Dendritic cell treated with granulocyte-macrophage colony-stimulating factor and Interleukin-4, amounts not matched to agents 40 ng/mL and 50 ng/mL, for 4 days (primary cell): ENCODE measurements around the gene ZNF581.

Experiments
- H3K27ac Mint-ChIP-seq: one replicate; pipeline ENCODE4 v1.8.0; 2022; ENCODE audit warnings: mild to moderate bottlenecking, mixed read lengths
- H3K27me3 Mint-ChIP-seq: one replicate; pipeline ENCODE4 v1.8.0; 2022; ENCODE audit warnings: mild to moderate bottlenecking, mixed read lengths
- H3K36me3 Mint-ChIP-seq: one replicate; pipeline ENCODE4 v1.8.0; 2022; ENCODE audit warnings: low read depth, mixed read lengths
- H3K4me1 Mint-ChIP-seq: one replicate; pipeline ENCODE4 v1.8.0; 2022; ENCODE audit warnings: low read depth, mixed read lengths
- H3K4me3 Mint-ChIP-seq: one replicate; pipeline ENCODE4 v1.8.0; 2022; ENCODE audit warnings: mild to moderate bottlenecking, moderate library complexity, mixed read lengths
- H3K9me3 Mint-ChIP-seq: one replicate; pipeline ENCODE4 v1.8.0; 2022; ENCODE audit warnings: mixed read lengths
- intact Hi-C: fragments of 100-400 bp; cut with micrococcal nuclease; formaldehyde crosslinking; loops from one replicate; pipeline ENCODE4 v1.15.0; 2022

The ZNF581 gene

GRCh38 chr19:55653651-55654322 lies 10.3 kb downstream of the ZNF581 start:
- Mint-ChIP-seq H3K36me3 (peaks cover 75% of the 10 kb centered on the region), H3K27ac (peak overlapping the region; percentile 96), H3K4me3 (peak overlapping the region; percentile 90), H3K4me1 (peaks cover 56% of the 10 kb centered on the region), H3K9me3 (no peaks in the 10 kb centered on the region), H3K27me3 (peaks cover 1% of the 10 kb centered on the region)
- intact Hi-C loops, result loop anchor here (2.0 kb wide), 3 partner anchors 13 to 55 kb away; partner anchors contain the start of genes EPN1, FIZ1 and ZNF580

- Mint-ChIP-seq H3K4me3 (peak overlapping the region; percentile 90), H3K36me3 (peaks cover 77% of the 10 kb centered on the region), H3K4me1 (peaks cover 56% of the 10 kb centered on the region), H3K27ac (peak overlapping the region; percentile 96), H3K9me3 (no peaks in the 10 kb centered on the region), H3K27me3 (no peaks in the 10 kb centered on the region)
- intact Hi-C loops, result loop anchor here (2.0 kb wide), 3 partner anchors 14 to 56 kb away; partner anchors contain the start of genes EPN1, FIZ1 and ZNF580
These were observed 10.9 kb downstream of the ZNF581 start for GRCh38 chr19:55654323-55654867.

GRCh38 chr19:55654868-55655647 lies 11.6 kb downstream of the ZNF581 start, which contains the start of gene U2AF2:
U2AF2 (plus strand) TSS chr19:55655035; CDS start chr19:55655105, 70 bp downstream.
- intact Hi-C loops, result loop anchor here (2.0 kb wide), 3 partner anchors 14 to 56 kb away; partner anchors contain the start of genes EPN1, FIZ1 and ZNF580
- H3K27me3 Mint-ChIP-seq, result no peaks in the 10 kb centered on the region
- H3K9me3 Mint-ChIP-seq, result no peaks in the 10 kb centered on the region
- peak within 1 kb of the TSS; percentile 91 for H3K4me3 Mint-ChIP-seq
- peaks cover 78% of the 10 kb centered on the region for H3K36me3 Mint-ChIP-seq
- peaks cover 56% of the 10 kb centered on the region for H3K4me1 Mint-ChIP-seq
- H3K27ac Mint-ChIP-seq, result peak within 1 kb of the TSS; percentile 96

- H3K27me3 Mint-ChIP-seq, result no peaks in the 10 kb centered on the region
- intact Hi-C loops, result loop anchor here (2.0 kb wide), 3 partner anchors 15 to 57 kb away; partner anchors contain the start of genes EPN1, FIZ1 and ZNF580
- peaks cover 55% of the 10 kb centered on the region for H3K4me1 Mint-ChIP-seq
- no peaks in the 10 kb centered on the region for H3K9me3 Mint-ChIP-seq
- H3K27ac Mint-ChIP-seq, result peak overlapping the region; percentile 96
- peak overlapping the region; percentile 91 for H3K4me3 Mint-ChIP-seq
- peaks cover 78% of the 10 kb centered on the region for H3K36me3 Mint-ChIP-seq
These were observed 12.2 kb downstream of the ZNF581 start for GRCh38 chr19:55655648-55656040.

GRCh38 chr19:55656552-55656951 lies 13.1 kb downstream of the ZNF581 start:
- Mint-ChIP-seq H3K27ac (no peak overlapping the region), H3K4me1 (peaks cover 49% of the 10 kb centered on the region), H3K9me3 (no peaks in the 10 kb centered on the region), H3K4me3 (peak overlapping the region; percentile 91), H3K36me3 (peaks cover 78% of the 10 kb centered on the region), H3K27me3 (no peaks in the 10 kb centered on the region)
- intact Hi-C loops, result no loop called here

- Mint-ChIP-seq H3K27me3 (no peaks in the 10 kb centered on the region), H3K4me3 (peak overlapping the region; percentile 47), H3K36me3 (peaks cover 78% of the 10 kb centered on the region), H3K27ac (no peak overlapping the region), H3K4me1 (peaks cover 55% of the 10 kb centered on the region), H3K9me3 (no peaks in the 10 kb centered on the region)
- intact Hi-C loops, result no loop called here
These were observed 13.7 kb downstream of the ZNF581 start for GRCh38 chr19:55656988-55657747.

GRCh38 chr19:55658846-55659459 lies 15.5 kb downstream of the ZNF581 start:
- Mint-ChIP-seq H3K27me3 (no peaks in the 10 kb centered on the region), H3K9me3 (no peaks in the 10 kb centered on the region), H3K36me3 (peaks cover 86% of the 10 kb centered on the region)

GRCh38 chr19:55659822-55660221 lies 16.4 kb downstream of the ZNF581 start:
- intact Hi-C loops, result no loop called here
- Mint-ChIP-seq H3K36me3 (peaks cover 86% of the 10 kb centered on the region), H3K9me3 (no peaks in the 10 kb centered on the region), H3K4me1 (peaks cover 55% of the 10 kb centered on the region), H3K27me3 (no peaks in the 10 kb centered on the region), H3K4me3 (no peak overlapping the region), H3K27ac (peak overlapping the region; percentile 82)

More at GRCh38 chr19:55658846-55659459, 15.5 kb downstream of the ZNF581 start:
- Mint-ChIP-seq H3K4me3 (no peak overlapping the region), H3K4me1 (peaks cover 55% of the 10 kb centered on the region), H3K27ac (peak overlapping the region; percentile 82)
- intact Hi-C loops, result no loop called here

GRCh38 chr19:55660404-55660803 lies 17.0 kb downstream of the ZNF581 start:
- peaks cover 86% of the 10 kb centered on the region for H3K36me3 Mint-ChIP-seq
- H3K27ac Mint-ChIP-seq, result peak overlapping the region; percentile 82
- H3K4me1 Mint-ChIP-seq, result peaks cover 55% of the 10 kb centered on the region
- intact Hi-C loops, result no loop called here
- no peak overlapping the region for H3K4me3 Mint-ChIP-seq
- H3K9me3 Mint-ChIP-seq, result no peaks in the 10 kb centered on the region
- no peaks in the 10 kb centered on the region for H3K27me3 Mint-ChIP-seq

GRCh38 chr19:55660991-55661390 lies 17.5 kb downstream of the ZNF581 start:
- Mint-ChIP-seq H3K27ac (no peak overlapping the region), H3K4me3 (no peak overlapping the region), H3K27me3 (no peaks in the 10 kb centered on the region), H3K36me3 (peaks cover 86% of the 10 kb centered on the region), H3K9me3 (no peaks in the 10 kb centered on the region), H3K4me1 (peaks cover 51% of the 10 kb centered on the region)
- intact Hi-C loops, result no loop called here

- peaks cover 43% of the 10 kb centered on the region for H3K4me1 Mint-ChIP-seq
- H3K4me3 Mint-ChIP-seq, result no peak overlapping the region
- H3K9me3 Mint-ChIP-seq, result no peaks in the 10 kb centered on the region
- no peak overlapping the region for H3K27ac Mint-ChIP-seq
- no peaks in the 10 kb centered on the region for H3K27me3 Mint-ChIP-seq
- H3K36me3 Mint-ChIP-seq, result peaks cover 94% of the 10 kb centered on the region
- intact Hi-C loops, result no loop called here
These were observed 18.4 kb downstream of the ZNF581 start for GRCh38 chr19:55661826-55662225.

- peaks cover 100% of the 10 kb centered on the region for H3K36me3 Mint-ChIP-seq
- peaks cover 21% of the 10 kb centered on the region for H3K4me1 Mint-ChIP-seq
- no peak overlapping the region for H3K4me3 Mint-ChIP-seq
- no peak overlapping the region for H3K27ac Mint-ChIP-seq
- intact Hi-C loops, result no loop called here
- H3K9me3 Mint-ChIP-seq, result no peaks in the 10 kb centered on the region
- no peaks in the 10 kb centered on the region for H3K27me3 Mint-ChIP-seq
These were observed 20.5 kb downstream of the ZNF581 start for GRCh38 chr19:55663846-55664536.
